Activated CD8-positive, alpha-beta memory T cell treated with anti-CD3 and anti-CD28 coated beads, Interleukin-2, amount 50 U/mL, for 4 hours (primary cell): Measurements from ENCODE around the gene ASPN.

ENCODE experiments used
- DNase-seq: peaks from one replicate; pipeline ENCODE4 v3.0.0-alpha.2; 2020

ASPN gene

GRCh38 chr9:92503156-92503555 lies 20.9 kb upstream of the ASPN start:
- no peak for DNase-seq

DNA sequence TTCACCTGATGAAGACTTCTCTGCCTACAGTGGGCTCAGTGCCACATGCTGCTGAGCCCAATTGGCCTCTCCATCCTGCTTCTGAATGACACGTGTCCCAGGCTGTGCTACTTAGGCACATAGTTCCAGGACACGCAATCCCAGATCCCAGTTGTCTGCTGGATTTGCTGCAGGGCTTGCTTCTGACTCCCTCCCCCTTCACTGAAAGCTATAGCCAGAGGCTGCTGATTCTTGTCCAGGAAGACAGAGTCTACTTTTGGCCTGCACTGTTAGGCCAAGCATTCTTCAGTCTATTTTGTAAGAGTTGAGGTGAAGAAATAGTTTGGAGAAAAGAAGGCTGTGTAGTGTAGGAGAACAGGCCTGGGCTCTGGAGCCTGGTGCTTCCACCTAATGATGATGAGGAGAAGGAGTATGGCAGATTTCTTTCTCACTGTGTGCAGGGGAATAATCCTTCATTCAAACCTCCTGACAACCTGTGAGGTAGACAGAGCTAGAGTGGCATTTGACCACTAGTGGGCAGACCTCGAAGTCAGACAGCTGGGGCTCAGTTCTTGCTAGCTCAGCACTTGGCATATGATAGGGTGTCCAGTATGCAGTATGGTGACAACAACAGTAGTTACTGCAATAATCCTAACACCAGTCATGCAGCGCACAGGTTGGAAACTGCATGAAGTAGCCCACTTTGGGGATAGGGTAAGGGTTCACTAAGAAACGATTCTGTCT lies 19.5 kb upstream of the ASPN start:
- no peak for DNase-seq

GRCh38 chr9:92500725-92501124 lies 18.4 kb upstream of the ASPN start:
- DNase-seq = no peak

GRCh38 chr9:92499701-92500100 lies 17.4 kb upstream of the ASPN start:
- DNase-seq = no peak

GRCh38 chr9:92496396-92497176 lies 14.3 kb upstream of the ASPN start:
- no peak for DNase-seq

- DNase-seq = no peak
Observed at GRCh38 chr9:92494856-92495255, 12.6 kb upstream of the ASPN start.

- DNase-seq = no peak
Observed at GRCh38 chr9:92493749-92494387, 11.6 kb upstream of the ASPN start.

DNA sequence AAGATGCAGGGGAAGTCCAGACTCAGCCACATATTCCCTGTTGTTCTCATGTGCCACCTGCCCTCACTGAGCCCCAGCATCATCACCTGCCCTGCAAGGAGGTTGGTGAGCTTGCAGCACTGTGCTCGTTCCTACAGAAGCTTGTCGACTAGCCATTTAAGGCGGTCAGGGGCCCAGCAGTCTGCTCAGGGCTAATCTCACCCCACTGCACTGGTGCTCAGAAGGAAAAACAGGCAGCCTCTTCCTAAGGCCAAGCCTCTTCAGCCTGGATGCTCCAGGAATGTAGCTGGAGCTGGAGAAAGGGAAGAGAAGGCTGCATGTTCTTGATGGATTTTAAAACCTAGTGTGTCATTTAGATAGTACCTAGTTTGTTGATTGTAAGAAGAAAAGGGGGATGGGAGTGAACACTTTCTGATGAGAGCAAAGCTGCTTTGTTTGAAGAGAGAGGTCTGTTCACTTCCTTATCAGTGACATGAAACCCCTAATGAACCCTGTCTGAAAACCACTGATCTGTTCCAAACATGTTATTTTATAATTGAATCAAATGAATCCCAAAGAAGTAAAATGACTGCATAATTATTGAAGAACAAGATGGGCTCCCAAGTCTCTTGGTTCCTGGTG lies 10.6 kb upstream of the ASPN start:
- DNase-seq = no peak

DNA sequence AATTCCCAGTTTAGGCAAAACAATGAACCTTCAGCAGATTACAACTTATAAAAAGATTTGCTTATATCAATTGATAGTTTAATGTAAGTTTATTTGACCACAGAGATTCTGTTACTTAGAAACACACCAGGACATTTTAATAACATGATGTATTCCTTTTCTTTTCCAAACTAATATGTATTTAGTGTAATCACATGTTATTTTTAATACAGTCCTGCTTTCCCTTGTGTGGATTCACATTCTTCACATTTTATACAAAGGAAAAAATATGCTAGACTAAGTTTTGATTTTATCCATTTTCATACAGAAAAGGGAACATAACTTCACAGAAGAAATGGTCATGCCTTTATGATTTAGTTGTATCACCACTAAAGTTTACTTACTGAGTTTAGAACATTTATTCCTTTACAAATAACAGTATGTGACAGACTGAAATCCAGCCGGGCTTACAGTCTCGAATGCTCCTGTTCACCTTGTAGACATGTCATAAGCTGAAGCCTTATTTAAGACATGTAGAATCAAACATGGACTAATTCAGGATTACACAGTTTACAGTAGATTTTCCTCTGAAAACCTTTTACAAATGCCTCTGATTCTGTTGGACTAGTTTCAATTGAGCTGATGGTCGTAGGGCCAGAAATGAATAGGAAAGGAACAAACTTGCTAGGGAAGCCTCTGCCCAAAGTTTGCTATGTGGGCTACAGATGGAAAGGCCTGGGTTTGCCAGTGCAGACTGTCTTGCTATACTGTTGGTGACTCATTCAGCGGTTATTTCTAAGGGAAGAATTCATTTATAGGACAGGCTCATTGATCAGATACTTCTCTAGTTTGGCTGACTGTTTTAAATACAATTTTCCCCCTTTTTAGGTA lies 6.6 kb upstream of the ASPN start:
- no peak for DNase-seq

- no peak for DNase-seq
Observed at GRCh38 chr9:92486371-92486770, 4.1 kb upstream of the ASPN start.

- DNase-seq = no peak
Observed at GRCh38 chr9:92484563-92484962, 2.3 kb upstream of the ASPN start.

GRCh38 chr9:92483627-92484545 lies 1.6 kb upstream of the ASPN start:
- no peak for DNase-seq

DNA sequence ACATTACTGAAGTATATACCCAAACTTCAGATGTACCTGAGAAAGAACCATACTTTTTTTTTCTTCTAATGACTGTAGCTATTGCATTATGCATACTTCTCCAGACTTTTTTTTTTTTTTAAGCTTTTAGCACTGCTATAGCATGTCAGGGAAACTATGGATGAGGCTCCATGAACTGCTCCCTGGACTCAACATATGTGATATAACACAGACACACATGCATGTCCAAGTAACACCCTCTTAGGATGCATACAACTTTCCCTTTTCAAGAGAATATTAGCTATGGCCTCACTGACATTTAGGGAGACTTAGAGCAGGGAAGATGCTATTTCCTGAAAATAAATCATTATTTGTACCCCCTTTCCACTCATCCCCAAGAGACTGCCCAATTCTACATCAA lies 499 bp upstream of the ASPN start:
- DNase-seq = no peak

DNA sequence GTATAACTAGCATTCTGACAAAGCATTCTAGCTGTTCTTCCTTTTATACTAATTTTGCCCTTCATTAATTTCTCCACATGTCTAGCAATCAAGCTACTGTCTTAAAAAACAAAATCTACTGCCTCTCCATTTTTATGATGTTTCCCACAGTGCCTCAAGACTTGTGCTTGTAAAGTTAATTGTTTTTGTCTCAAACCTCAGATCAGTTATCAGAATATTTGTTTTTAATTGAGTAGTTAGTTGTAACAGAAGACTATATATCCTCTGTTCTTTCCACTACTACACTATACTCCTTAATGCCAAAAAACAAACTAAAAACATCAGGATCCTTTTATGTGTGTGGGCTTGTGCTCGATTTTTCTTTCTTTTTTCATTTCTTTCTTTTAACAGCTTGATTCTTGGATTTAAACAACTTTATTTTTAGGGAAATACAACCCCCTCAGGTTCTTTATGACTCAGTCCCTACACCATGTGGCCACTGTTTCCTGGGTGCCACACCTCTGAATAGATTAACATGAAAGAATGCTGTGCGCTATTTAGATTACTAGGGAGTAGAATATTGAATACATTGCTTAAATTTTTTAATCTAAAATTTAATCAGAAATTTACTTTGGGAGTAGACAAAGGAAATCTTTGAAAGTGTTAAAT lies 1.2 kb downstream of the ASPN start:
- DNase-seq = no peak

- DNase-seq = no peak
Observed at GRCh38 chr9:92480291-92480771, 2.0 kb downstream of the ASPN start.

DNA sequence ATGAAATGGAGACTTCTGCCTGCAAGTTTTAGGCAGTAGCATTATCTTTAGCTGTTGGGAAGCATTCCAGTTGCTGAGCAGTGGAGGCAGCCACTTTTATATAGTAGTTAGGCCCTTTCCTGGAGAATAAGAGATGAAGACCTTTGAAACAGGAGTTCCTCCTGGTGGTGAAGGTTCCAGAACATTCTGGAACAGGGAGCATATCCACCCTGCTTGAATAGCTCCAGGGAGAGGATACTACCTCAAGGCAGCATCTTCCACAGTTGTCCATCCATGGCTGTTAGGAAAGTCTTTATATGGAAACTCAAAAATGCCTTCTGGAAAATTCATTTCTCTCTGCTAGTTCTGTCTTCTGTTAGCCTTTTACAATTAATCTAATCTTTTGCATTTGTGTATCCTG lies 3.0 kb downstream of the ASPN start:
- no peak for DNase-seq

- DNase-seq = no peak
Observed at GRCh38 chr9:92478783-92479182, 3.5 kb downstream of the ASPN start.

- no peak for DNase-seq
Observed at GRCh38 chr9:92476962-92477361, 5.3 kb downstream of the ASPN start.

DNA sequence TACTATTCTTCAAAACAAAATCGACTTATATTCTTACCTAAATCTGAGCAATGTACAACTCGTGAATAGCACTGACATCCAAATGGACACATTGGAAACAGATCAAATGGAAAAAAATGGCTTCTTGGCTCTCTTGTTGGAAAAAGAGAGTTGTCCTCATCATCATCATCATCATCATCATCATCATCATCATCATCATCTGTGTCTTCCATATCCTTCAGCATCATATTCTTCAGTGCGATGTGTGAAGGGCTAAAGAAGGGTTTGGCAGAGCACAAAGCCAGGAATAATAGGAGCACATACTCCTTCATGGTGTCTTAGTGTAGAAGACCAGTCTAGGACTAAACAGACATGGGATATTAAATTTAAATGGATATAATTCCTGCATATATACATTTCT lies 7.7 kb downstream of the ASPN start:
- DNase-seq = no peak

DNA sequence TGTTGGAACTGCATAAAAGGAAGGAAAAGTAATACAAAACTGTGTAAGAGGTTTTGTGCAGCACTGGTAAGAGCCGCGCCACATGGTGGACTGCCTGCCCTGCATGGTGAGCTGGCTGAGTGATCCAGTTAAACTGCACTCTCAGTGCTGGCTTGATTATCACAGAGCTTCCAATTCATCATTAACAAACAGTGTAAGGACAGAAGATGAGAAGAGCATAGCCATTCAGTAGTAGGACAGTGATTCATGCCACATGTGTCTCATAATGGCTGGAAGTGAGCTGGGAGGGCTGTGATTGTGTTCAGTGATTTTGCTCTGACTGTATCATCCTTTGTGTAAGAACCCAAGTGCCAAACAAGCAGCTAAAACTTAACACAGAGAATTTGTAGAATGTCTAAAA lies 14.1 kb downstream of the ASPN start:
- DNase-seq = no peak

DNA sequence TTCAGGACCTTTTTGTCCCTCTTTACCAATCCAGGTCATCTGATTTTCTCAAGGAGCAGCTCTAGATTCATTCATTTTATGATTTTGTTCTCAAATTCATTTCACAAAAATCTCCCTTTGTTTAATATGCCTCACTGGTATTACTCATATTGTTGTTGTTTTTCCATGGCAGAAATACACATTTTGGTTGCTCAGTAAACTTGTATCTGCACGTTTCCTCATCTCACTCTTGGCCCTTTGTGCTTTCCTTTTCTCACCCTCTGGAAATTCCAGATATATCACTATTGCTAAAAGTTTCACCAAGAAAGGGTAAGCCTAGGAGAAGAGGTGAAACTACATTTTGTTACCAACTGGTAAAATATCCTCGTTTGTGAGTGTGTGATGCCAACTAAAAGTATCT lies 14.8 kb downstream of the ASPN start:
- no peak for DNase-seq
